ENCODE results near the gene BNIP5.

The BNIP5 gene

GRCh38 chr6:36349240-36349639 lies 12.6 kb upstream of the BNIP5 start:
- no peak overlapping the region for H3K27ac ChIP-seq
- no peaks in the 10 kb centered on the region for H3K36me3 ChIP-seq
- TF ChIP-seq CTCF (IDR thresholded peaks at IDR 0.05; ENCODE audit: low read depth, low read length), result no peak
- H3K4me3 ChIP-seq (ENCODE audit: low read depth, low read length), result no peak overlapping the region
- DNase-seq, result no peak
- H3K9me3 ChIP-seq (ENCODE audit: severe bottlenecking), result peaks cover 6% of the 10 kb centered on the region
- H3K27me3 ChIP-seq (ENCODE audit: insufficient read depth, low read depth, severe bottlenecking), result no peaks in the 10 kb centered on the region

- Histone ChIP-seq H3K4me3 (ENCODE audit: low read depth, low read length) (no peak overlapping the region), H3K9me3 (ENCODE audit: severe bottlenecking) (peaks cover 4% of the 10 kb centered on the region), H3K27ac (no peak overlapping the region), H3K36me3 (no peaks in the 10 kb centered on the region), H3K27me3 (ENCODE audit: insufficient read depth, low read depth, severe bottlenecking) (no peaks in the 10 kb centered on the region)
- TF ChIP-seq CTCF (IDR thresholded peaks at IDR 0.05; ENCODE audit: low read depth, low read length), result no peak
- DNase-seq, result no peak
These were observed 10.9 kb upstream of the BNIP5 start for GRCh38 chr6:36347621-36348020.

GRCh38 chr6:36346486-36347273 lies 10.0 kb upstream of the BNIP5 start:
- H3K9me3 ChIP-seq (ENCODE audit: severe bottlenecking), result no peaks in the 10 kb centered on the region
- no peak for DNase-seq
- no peak overlapping the region for H3K27ac ChIP-seq
- no peak overlapping the region for H3K4me3 ChIP-seq (ENCODE audit: low read depth, low read length)
- H3K27me3 ChIP-seq (ENCODE audit: insufficient read depth, low read depth, severe bottlenecking), result no peaks in the 10 kb centered on the region
- no peaks in the 10 kb centered on the region for H3K36me3 ChIP-seq
- TF ChIP-seq CTCF (IDR thresholded peaks at IDR 0.05; ENCODE audit: low read depth, low read length), result no peak

GRCh38 chr6:36345681-36346466 lies 9.2 kb upstream of the BNIP5 start:
- no peak for DNase-seq

GRCh38 chr6:36343109-36343680 lies 6.5 kb upstream of the BNIP5 start:
- H3K4me3 ChIP-seq (ENCODE audit: low read depth, low read length), result no peak overlapping the region
- no peaks in the 10 kb centered on the region for H3K9me3 ChIP-seq (ENCODE audit: severe bottlenecking)
- no peak for TF ChIP-seq CTCF (IDR thresholded peaks at IDR 0.05; ENCODE audit: low read depth, low read length)
- H3K36me3 ChIP-seq, result no peaks in the 10 kb centered on the region
- no peaks in the 10 kb centered on the region for H3K27me3 ChIP-seq (ENCODE audit: insufficient read depth, low read depth, severe bottlenecking)
- H3K27ac ChIP-seq, result no peak overlapping the region
- no peak for DNase-seq

More at GRCh38 chr6:36345681-36346466, 9.2 kb upstream of the BNIP5 start:
- H3K27ac ChIP-seq, result no peak overlapping the region
- no peaks in the 10 kb centered on the region for H3K27me3 ChIP-seq (ENCODE audit: insufficient read depth, low read depth, severe bottlenecking)
- TF ChIP-seq CTCF (IDR thresholded peaks at IDR 0.05; ENCODE audit: low read depth, low read length), result no peak
- H3K9me3 ChIP-seq (ENCODE audit: severe bottlenecking), result no peaks in the 10 kb centered on the region
- H3K4me3 ChIP-seq (ENCODE audit: low read depth, low read length), result no peak overlapping the region
- no peaks in the 10 kb centered on the region for H3K36me3 ChIP-seq

All from WERI-Rb-1 (cell line).